ENCODE data around the gene CYP26B1. TPM values are rescaled to one million over a fixed set of nuclear protein-coding genes. Genes with fewer than 3 reads are reported as not detected.

CYP26B1 gene
- total and polyA plus RNA-seq, 2 of the 8 experiments (the other 6 are each of a cell fraction or from before 2014, with no cell fraction given): 0.06 to 0.69 TPM

GRCh38 chr2:72131371-72131891, 16.2 kb downstream of the CYP26B1 start:
- Histone ChIP-seq H3K4me2 (ENCODE audit: insufficient read depth in 1 of 2, low read depth in 2 of 2, low read length in 2 of 2) (no peak overlapping the region), H3K4me3 (ENCODE audit: extremely low read depth in 1 of 4, insufficient read depth in 2 of 4, low read depth in 3 of 4, low read length in 4 of 4) (no peak overlapping the region), H4K91ac (replicated peaks; ENCODE audit: insufficient read length, low read length) (no peak overlapping the region), H2BK120ac (replicated peaks; ENCODE audit: low read depth, low read length) (no peak overlapping the region), H4K20me1 (replicated peaks in 1 of 2; ENCODE audit: control insufficient read depth in 1 of 2, insufficient read depth in 2 of 2, low read length in 2 of 2) (no peaks in the 10 kb centered on the region), H2AK5ac (ENCODE audit: low read depth, low read length) (no peak overlapping the region), H2BK20ac (ENCODE audit: low read length) (no peak overlapping the region), H3K9me3 (ENCODE audit: insufficient read depth in 2 of 2, low read depth in 1 of 2, low read length in 1 of 2) (no peaks in the 10 kb centered on the region), H3K79me1 (ENCODE audit: low read depth, low read length) (no peaks in the 10 kb centered on the region), H3K27me3 (replicated peaks in 1 of 4; ENCODE audit: control insufficient read depth in 3 of 4, extremely low read depth in 1 of 4, insufficient read depth in 3 of 4, low read length in 3 of 4) (peaks cover 0 to 4% (median 0%) of the 10 kb centered on the region in 4 experiments; a peak in 1 of 7 replicates), H3K4ac (replicated peaks; ENCODE audit: insufficient read length, low read depth, low read length) (peak overlapping the region; percentile 32), H4K5ac (ENCODE audit: insufficient read length, low read depth, low read length) (no peak overlapping the region), H3K23ac (ENCODE audit: insufficient read length) (no peak overlapping the region), H3K9ac (replicated peaks in 1 of 4; ENCODE audit: extremely low read depth in 1 of 4, low read depth in 3 of 4, low read length in 3 of 4) (no peak overlapping the region), H2AFZ (ENCODE audit: low read length) (no peak overlapping the region), H4K8ac (ENCODE audit: extremely low read depth, insufficient read depth, low read length) (no peak overlapping the region; the same call in 1 of the 2 replicates), H2BK15ac (ENCODE audit: low read length) (0 out of 2 replicates have a peak overlapping the region, but pooled peaks have one; percentile 61), H3K23me2 (ENCODE audit: low read depth, low read length) (no peaks in the 10 kb centered on the region), H3K79me2 (ENCODE audit: control insufficient read depth in 1 of 2, insufficient read depth in 2 of 2, low read length in 2 of 2) (no peaks in the 10 kb centered on the region), H3K36me3 (ENCODE audit: control insufficient read depth in 2 of 4, insufficient read depth in 4 of 4, low read length in 3 of 4) (no peaks in the 10 kb centered on the region), H3K27ac (ENCODE audit: low read depth, low read length) (no peak overlapping the region), H3K18ac (ENCODE audit: extremely low read depth, low read length) (peak overlapping the region; percentile 60; the same call in 1 of the 2 replicates), H3K14ac (ENCODE audit: insufficient read length) (no peak overlapping the region), H3K56ac (replicated peaks; ENCODE audit: insufficient read length, low read depth, low read length) (no peak overlapping the region), H3K4me1 (replicated peaks in 1 of 4; ENCODE audit: control insufficient read depth in 3 of 4, insufficient read depth in 4 of 4, low read length in 3 of 4) (peaks cover 0 to 9% (median 6%) of the 10 kb centered on the region in 4 experiments; a peak in 5 of 7 replicates), H2BK5ac (ENCODE audit: low read depth, low read length) (0 out of 2 replicates have a peak overlapping the region, but pooled peaks have one; percentile 35), H2BK12ac (ENCODE audit: low read depth, low read length) (peak overlapping the region; percentile 50; the same call in 1 of the 2 replicates)
- DNase-seq (ENCODE audit: low read depth in 1 of 2, low spot score in 2 of 2) (peak in 1 of 2 experiments; percentile 39), FAIRE-seq (no peak)
- 96% methylated on average over 16 of the region's 16 CpGs; no CpG with 5 or more reads in 1 of the 2 experiments for WGBS, 2 experiments (ENCODE audit: extremely low coverage in 1 of 2, insufficient coverage in 1 of 2, insufficient read length in 1 of 2, insufficient replicate concordance in 2 of 2, low coverage in 1 of 2, low lambda C conversion rate in 2 of 2, missing lambda C conversion rate in 1 of 2)
- POLR2A ChIA-PET (ENCODE audit: partially characterized antibody): no interaction called here
- CTCF ChIA-PET (ENCODE audit: partially characterized antibody): interaction anchor here (0.5 to 9.5 kb wide), 6 partner anchors 10 to 518 kb away, joined by 3 to 70 read pairs (median 5); no protein-coding TSS in a partner anchor
- no peak for TF ChIP-seq TEAD4 (IDR thresholded peaks at IDR 0.05; ENCODE audit: low read depth, low read length)
- TF ChIP-seq USF2 (IDR thresholded peaks at IDR 0.05; ENCODE audit: low read length): no peak
- no peak for TF ChIP-seq PHF8 (conservative IDR thresholded peaks at IDR 0.05; ENCODE audit: low read depth, low read length)
- TF ChIP-seq TAF7 (optimal IDR thresholded peaks at IDR 0.05; ENCODE audit: borderline replicate concordance, low read depth, low read length): no peak
- no peak for TF ChIP-seq HDAC2 (IDR thresholded peaks at IDR 0.05; ENCODE audit: borderline replicate concordance in 1 of 2, low read depth in 2 of 2, low read length in 2 of 2)
- no peak for TF ChIP-seq SRF (IDR thresholded peaks at IDR 0.05; ENCODE audit: low read depth, low read length)
- TF ChIP-seq SAP30 (IDR thresholded peaks at IDR 0.05; ENCODE audit: insufficient read depth, insufficient replicate concordance, low read length): no peak
- TF ChIP-seq CEBPB (IDR thresholded peaks at IDR 0.05; ENCODE audit: low read depth, low read length): no peak
- no peak for TF ChIP-seq TAF1 (IDR thresholded peaks at IDR 0.05; ENCODE audit: low read depth, low read length)
- no peak for TF ChIP-seq ASH2L (IDR thresholded peaks at IDR 0.05; ENCODE audit: low read length)
- no peak for TF ChIP-seq SIRT6 (IDR thresholded peaks at IDR 0.05; ENCODE audit: low read length)
- TF ChIP-seq SUZ12 (IDR thresholded peaks at IDR 0.05; ENCODE audit: low read length): no peak

Data from H1 (cell line).